Activated CD4-positive, alpha-beta T cell treated with anti-CD3 and anti-CD28 coated beads for 36 hours (primary cell): ENCODE measurements around the gene GPX5. TPM values are rescaled to one million over a fixed set of nuclear protein-coding genes. Genes with fewer than 3 reads are reported as not detected.
A peak's percentile ranks its signal among the peaks of the same experiment; 100 is the strongest.

Experiments used
- ATAC-seq: fragments of 200-7000 bp; cut with Tn5 transposase; one replicate; pipeline ENCODE4 v1.10.0; 2021; ENCODE audit warnings: mild to moderate bottlenecking, moderate library complexity
- CTCF ChIA-PET: fragments of 350-600 bp; sonication (Branson Sonifier 250); formaldehyde crosslinking; loops from one replicate; lab custom pipeline; 2021; ENCODE audit warnings: antibody characterized with exemption; lab: Charles Lee
- POLR2A ChIA-PET: fragments of 350-600 bp; sonication (Branson Sonifier 250); formaldehyde crosslinking; loops from one replicate; lab custom pipeline; 2021; ENCODE audit warnings: antibody characterized with exemption, inconsistent platforms; lab: Charles Lee
- DNase-seq: peaks from one replicate; pipeline ENCODE4 v3.0.0-alpha.2; 2020
- H3K27ac Mint-ChIP-seq: one replicate; pipeline ENCODE4 v1.8.0; 2021; ENCODE audit warnings: mixed read lengths
- H3K27me3 Mint-ChIP-seq: one replicate; pipeline ENCODE4 v1.8.0; 2021; ENCODE audit warnings: mixed read lengths
- H3K36me3 Mint-ChIP-seq: one replicate; pipeline ENCODE4 v1.8.0; 2021; ENCODE audit warnings: low read depth, mixed read lengths
- H3K4me1 Mint-ChIP-seq: one replicate; pipeline ENCODE4 v1.8.0; 2021; ENCODE audit warnings: mixed read lengths
- H3K4me3 Mint-ChIP-seq: one replicate; pipeline ENCODE4 v1.8.0; 2021; ENCODE audit warnings: mild to moderate bottlenecking, moderate library complexity, mixed read lengths
- H3K9me3 Mint-ChIP-seq: one replicate; pipeline ENCODE4 v1.8.0; 2021; ENCODE audit warnings: low read depth, mixed read lengths
- intact Hi-C, 2 experiments: fragments of 100-400 bp; cut with DNase I in 1 of 2; cut with micrococcal nuclease in 1 of 2; formaldehyde crosslinking; loops; one replicate each; pipeline versions ENCODE4 v1.14.2 to v1.15.1; 2022 to 2024; cut with DNase I, micrococcal nuclease
- total RNA-seq, 2 experiments: library from RNA; stranded (reverse); gene quantifications; one replicate each; pipeline ENCODE4 v1.2.3, GENCODE V29; 2021

The GPX5 gene, protein sequence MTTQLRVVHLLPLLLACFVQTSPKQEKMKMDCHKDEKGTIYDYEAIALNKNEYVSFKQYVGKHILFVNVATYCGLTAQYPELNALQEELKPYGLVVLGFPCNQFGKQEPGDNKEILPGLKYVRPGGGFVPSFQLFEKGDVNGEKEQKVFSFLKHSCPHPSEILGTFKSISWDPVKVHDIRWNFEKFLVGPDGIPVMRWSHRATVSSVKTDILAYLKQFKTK
- not detected for total RNA-seq

GRCh38 chr6:28525496-28526039 lies at the start of gene GPX5:
TSS of gene GPX5 (plus strand) at chr6:28525881. CDS start at chr6:28526014, 133 bp downstream.
- Mint-ChIP-seq H3K9me3 (no peaks in the 10 kb centered on the region), H3K27ac (no peak within 1 kb of the TSS), H3K4me1 (peaks cover 26% of the 10 kb centered on the region), H3K4me3 (no peak within 1 kb of the TSS), H3K27me3 (peaks cover 30% of the 10 kb centered on the region), H3K36me3 (no peaks in the 10 kb centered on the region)
- ATAC-seq (peak; percentile 65), DNase-seq (peak; percentile 45)
- intact Hi-C loops, result no loop called here
- ChIA-PET CTCF (no interaction called here), POLR2A (no interaction called here)

- Mint-ChIP-seq H3K9me3 (no peaks in the 10 kb centered on the region), H3K4me1 (peaks cover 11% of the 10 kb centered on the region), H3K27ac (no peak overlapping the region), H3K36me3 (no peaks in the 10 kb centered on the region), H3K4me3 (no peak overlapping the region), H3K27me3 (peaks cover 57% of the 10 kb centered on the region)
- intact Hi-C loops, result no loop called here
- ChIA-PET POLR2A (interaction anchor here (0.7 kb wide), 1 partner anchor 562 kb away, joined by 3 read pairs; no protein-coding TSS in a partner anchor), CTCF (no interaction called here)
- no peak for DNase-seq
- ATAC-seq, result no peak
These were observed 47.2 kb upstream of the GPX5 start for GRCh38 chr6:28478518-28478917.

GRCh38 chr6:28480253-28480932 lies 45.3 kb upstream of the GPX5 start:
- Mint-ChIP-seq H3K4me1 (peaks cover 8% of the 10 kb centered on the region), H3K27ac (no peak overlapping the region), H3K4me3 (no peak overlapping the region), H3K27me3 (peaks cover 56% of the 10 kb centered on the region), H3K36me3 (no peaks in the 10 kb centered on the region), H3K9me3 (no peaks in the 10 kb centered on the region)
- CTCF ChIA-PET, result interaction anchor here (0.6 to 1.2 kb wide), 3 partner anchors 13 to 297 kb away, joined by 3 read pairs; no protein-coding TSS in a partner anchor
- no peak for ATAC-seq
- POLR2A ChIA-PET, result no interaction called here
- no peak for DNase-seq
- intact Hi-C loops, result no loop called here

- Mint-ChIP-seq H3K4me3 (no peak overlapping the region), H3K36me3 (no peaks in the 10 kb centered on the region), H3K27ac (no peak overlapping the region), H3K9me3 (peaks cover 3% of the 10 kb centered on the region), H3K4me1 (peaks cover 8% of the 10 kb centered on the region), H3K27me3 (peaks cover 50% of the 10 kb centered on the region)
- ATAC-seq (no peak), DNase-seq (no peak)
- POLR2A ChIA-PET, result no interaction called here
- intact Hi-C loops, result no loop called here
- CTCF ChIA-PET, result no interaction called here
These were observed 40.2 kb upstream of the GPX5 start for GRCh38 chr6:28485482-28485881.

GRCh38 chr6:28486533-28486932 lies 39.1 kb upstream of the GPX5 start:
- Mint-ChIP-seq H3K36me3 (no peaks in the 10 kb centered on the region), H3K4me1 (peaks cover 11% of the 10 kb centered on the region), H3K9me3 (peaks cover 3% of the 10 kb centered on the region), H3K27me3 (peaks cover 52% of the 10 kb centered on the region), H3K4me3 (no peak overlapping the region), H3K27ac (no peak overlapping the region)
- intact Hi-C loops, result no loop called here
- DNase-seq (no peak), ATAC-seq (no peak)
- CTCF ChIA-PET, result no interaction called here
- POLR2A ChIA-PET, result no interaction called here

- no peak overlapping the region for H3K4me3 Mint-ChIP-seq
- peaks cover 16% of the 10 kb centered on the region for H3K4me1 Mint-ChIP-seq
- DNase-seq (no peak), ATAC-seq (no peak)
- ChIA-PET CTCF (interaction anchor here (0.6 to 0.8 kb wide), 2 partner anchors 9 to 37 kb away, joined by 3 read pairs; no protein-coding TSS in a partner anchor), POLR2A (no interaction called here)
- no peaks in the 10 kb centered on the region for H3K36me3 Mint-ChIP-seq
- peaks cover 3% of the 10 kb centered on the region for H3K9me3 Mint-ChIP-seq
- peaks cover 53% of the 10 kb centered on the region for H3K27me3 Mint-ChIP-seq
- no peak overlapping the region for H3K27ac Mint-ChIP-seq
- intact Hi-C loops, result no loop called here
These were observed 38.5 kb upstream of the GPX5 start for GRCh38 chr6:28486988-28487742.

GRCh38 chr6:28488916-28489365 lies 36.7 kb upstream of the GPX5 start:
- peaks cover 3% of the 10 kb centered on the region for H3K9me3 Mint-ChIP-seq
- ATAC-seq (peak; percentile 33), DNase-seq (peak; percentile 63)
- ChIA-PET POLR2A (interaction anchor here (0.7 kb wide), 1 partner anchor 383 kb away, joined by 3 read pairs; no protein-coding TSS in a partner anchor), CTCF (no interaction called here)
- H3K4me1 Mint-ChIP-seq, result peaks cover 16% of the 10 kb centered on the region
- peak overlapping the region; percentile 62 for H3K27ac Mint-ChIP-seq
- no peaks in the 10 kb centered on the region for H3K36me3 Mint-ChIP-seq
- H3K4me3 Mint-ChIP-seq, result peak overlapping the region; percentile 72
- intact Hi-C loops, result loop anchor here in 1 of 2 experiments (1.0 to 2.0 kb wide), 5 partner anchors 14 to 100 kb away; partner anchors contain the start of genes ZSCAN12 and ZSCAN23
- H3K27me3 Mint-ChIP-seq, result peaks cover 46% of the 10 kb centered on the region

DNA sequence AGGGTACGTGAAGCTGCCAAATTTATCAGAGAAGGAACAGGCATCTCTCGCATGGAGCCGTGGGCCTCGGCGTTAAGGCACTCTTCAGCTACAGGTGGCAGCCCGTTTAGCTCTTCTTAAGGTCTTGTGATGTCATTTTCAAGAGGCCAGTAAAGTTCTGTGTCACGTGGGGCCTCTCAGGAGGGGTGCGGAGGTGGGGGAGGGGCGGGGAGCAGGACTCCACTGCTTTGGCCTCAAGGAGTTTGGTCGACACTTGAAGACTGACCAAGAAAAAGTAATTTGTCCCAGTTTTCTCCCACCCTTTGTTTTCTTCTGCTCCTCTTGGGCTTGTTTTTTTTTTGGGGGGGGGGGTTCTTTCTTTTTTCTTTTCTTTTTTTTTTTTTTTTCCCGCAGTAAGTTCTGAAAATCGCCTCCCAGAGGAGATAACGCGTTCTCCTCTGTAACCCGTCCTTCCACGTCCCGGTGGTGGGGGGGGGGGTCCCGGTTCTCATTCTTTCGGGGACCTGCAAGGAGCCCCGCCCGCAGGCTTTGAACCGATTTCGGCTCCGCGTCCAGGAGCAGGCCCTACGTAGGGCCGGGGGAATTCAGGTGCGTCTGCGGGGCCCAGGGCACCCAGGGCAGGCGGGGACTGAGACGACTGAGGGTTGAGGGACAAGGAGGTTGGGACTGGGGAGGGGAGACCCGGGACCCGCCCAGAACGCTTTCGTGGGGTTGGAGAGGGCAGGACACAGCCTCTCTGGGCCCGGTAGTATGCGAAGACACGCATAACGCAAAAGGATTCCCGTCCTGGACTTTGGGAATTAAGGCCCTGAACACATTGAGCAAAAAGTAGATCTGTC lies 36.1 kb upstream of the GPX5 start:
- intact Hi-C loops, result loop anchor here (1.0 to 10.0 kb wide), 6 partner anchors 15 to 99 kb away; partner anchors contain the start of genes ZSCAN12 (in 1 of the 2) and ZSCAN23 (in 1 of the 2)
- peaks cover 16% of the 10 kb centered on the region for H3K4me1 Mint-ChIP-seq
- H3K9me3 Mint-ChIP-seq, result peaks cover 3% of the 10 kb centered on the region
- H3K27me3 Mint-ChIP-seq, result peaks cover 44% of the 10 kb centered on the region
- CTCF ChIA-PET, result no interaction called here
- POLR2A ChIA-PET, result interaction anchor here (0.7 kb wide), 1 partner anchor 384 kb away, joined by 3 read pairs; no protein-coding TSS in a partner anchor
- H3K4me3 Mint-ChIP-seq, result peak overlapping the region; percentile 72
- ATAC-seq, result peak; percentile 80
- H3K27ac Mint-ChIP-seq, result peak overlapping the region; percentile 79
- DNase-seq, result peak; percentile 80
- H3K36me3 Mint-ChIP-seq, result no peaks in the 10 kb centered on the region

DNA sequence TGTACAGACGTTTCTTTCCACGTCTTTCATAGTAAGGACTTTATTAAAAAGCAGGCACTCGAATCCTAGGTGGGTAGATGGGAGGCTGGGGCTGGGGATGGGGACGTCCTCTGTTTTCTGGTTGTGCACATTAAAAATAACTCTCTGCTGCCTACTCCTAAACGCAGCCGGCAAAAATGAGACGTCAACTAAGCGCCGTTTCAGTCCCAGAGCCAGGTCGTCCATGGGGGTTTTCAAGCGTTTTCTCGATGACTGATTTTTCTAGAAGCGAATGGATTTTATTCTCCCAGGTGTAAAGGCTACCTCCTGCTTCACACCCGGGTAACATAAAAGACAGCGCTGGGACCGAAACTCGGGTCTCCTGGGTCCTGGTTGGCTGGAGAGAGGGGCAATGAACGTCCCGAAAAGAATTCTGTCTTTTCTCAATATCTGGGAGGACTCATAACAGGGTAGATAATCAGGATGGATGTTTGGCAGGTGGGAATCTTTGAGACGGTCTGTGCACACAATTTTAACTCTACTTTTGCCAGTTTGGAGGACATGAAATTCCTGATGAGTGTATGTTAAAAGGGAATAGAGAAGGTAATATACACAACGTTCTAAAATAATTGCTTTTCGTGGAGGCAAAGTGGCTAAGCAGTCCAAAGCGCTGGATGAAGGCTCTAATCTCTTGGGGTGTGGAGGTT lies 35.3 kb upstream of the GPX5 start:
- Mint-ChIP-seq H3K9me3 (peaks cover 3% of the 10 kb centered on the region), H3K27ac (peak overlapping the region; percentile 79), H3K27me3 (peaks cover 42% of the 10 kb centered on the region), H3K4me1 (peaks cover 16% of the 10 kb centered on the region), H3K4me3 (peak overlapping the region; percentile 72), H3K36me3 (no peaks in the 10 kb centered on the region)
- CTCF ChIA-PET, result no interaction called here
- peak; percentile 39 for ATAC-seq
- DNase-seq, result peak; percentile 49
- POLR2A ChIA-PET, result no interaction called here
- intact Hi-C loops, result loop anchor here in 1 of 2 experiments (10.0 kb wide), 1 partner anchor 94 kb away; a partner anchor contains a TSS

DNA sequence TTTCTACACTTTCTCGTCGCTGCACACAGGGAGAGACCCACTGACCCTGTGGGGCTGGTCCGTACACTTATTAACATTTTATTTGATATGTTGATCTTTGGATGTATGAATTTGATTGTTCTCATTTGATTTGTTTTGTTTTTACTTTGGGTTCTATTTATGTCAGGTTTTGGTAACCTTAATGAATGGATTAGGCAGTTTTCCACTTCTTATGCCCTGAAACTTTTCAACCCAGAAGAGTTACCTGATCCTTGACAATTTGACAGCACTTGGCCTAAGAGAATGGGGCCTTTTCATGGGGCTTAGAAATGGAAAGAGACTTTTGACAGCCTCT lies 33.7 kb upstream of the GPX5 start:
- POLR2A ChIA-PET, result no interaction called here
- Mint-ChIP-seq H3K27me3 (peaks cover 33% of the 10 kb centered on the region), H3K27ac (no peak overlapping the region), H3K4me3 (no peak overlapping the region), H3K4me1 (peaks cover 16% of the 10 kb centered on the region), H3K36me3 (no peaks in the 10 kb centered on the region), H3K9me3 (no peaks in the 10 kb centered on the region)
- CTCF ChIA-PET, result no interaction called here
- ATAC-seq, result no peak
- DNase-seq, result no peak
- intact Hi-C loops, result loop anchor here in 1 of 2 experiments (10.0 kb wide), 1 partner anchor 93 kb away; a partner anchor contains a TSS
